Astrocyte of the cerebellum (primary cell): ENCODE data around the gene NRTN.
A peak's percentile ranks its signal among the peaks of the same experiment; 100 is the strongest.

Source experiments
- DNase-seq: peaks from one replicate; pipeline ENCODE4 v3.0.0-alpha.2; 2011; ENCODE audit warnings: low read depth
- H3K4me3 ChIP-seq: 2 replicates; pipeline ENCODE4 v1.5.1; 2011; ENCODE audit warnings: mild to moderate bottlenecking, low read depth, low read length, moderate library complexity
- in situ Hi-C: cut with HindIII; loops from 2 replicates; pipeline ENCODE4 v1.10.0; 2017; ENCODE audit warnings: low sequenced_read_pairs
- TF ChIP-seq, protein P1 (sequence below): IDR thresholded peaks from 2 replicates; pipeline ENCODE4 v1.5.1; 2012; ENCODE audit warnings: low read length, low read depth, moderate library complexity, mild to moderate bottlenecking; ENCODE audit errors: missing control alignments

NRTN gene

DNA sequence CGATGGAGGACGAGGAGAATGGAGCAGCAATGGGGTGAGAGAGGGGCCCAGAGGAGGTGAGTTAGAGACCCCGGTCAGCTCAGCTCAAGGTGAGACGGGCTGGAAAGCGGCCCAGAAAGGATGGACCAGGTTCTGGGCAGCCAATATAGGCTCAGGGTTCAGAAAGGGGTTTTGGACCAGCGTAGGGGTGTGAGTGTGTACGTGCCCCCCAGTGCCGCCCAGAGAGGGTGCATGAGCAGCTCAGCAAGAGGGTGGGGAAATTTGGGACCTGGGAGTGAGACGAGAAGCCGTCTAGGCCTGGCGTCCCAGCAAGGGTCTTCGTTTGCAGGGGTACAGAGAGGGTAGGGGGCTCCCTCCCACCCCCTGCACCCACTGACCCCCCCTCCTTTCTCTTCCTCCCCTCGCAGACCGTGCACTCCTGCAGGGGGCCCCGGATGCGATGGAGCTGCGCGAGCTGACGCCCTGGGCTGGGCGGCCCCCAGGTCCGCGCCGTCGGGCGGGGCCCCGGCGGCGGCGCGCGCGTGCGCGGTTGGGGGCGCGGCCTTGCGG lies 22.5 kb downstream of the NRTN start:
- in situ Hi-C loops = no loop called here
- peak overlapping the region; percentile 52 for H3K4me3 ChIP-seq
- TF ChIP-seq, protein P1, sequence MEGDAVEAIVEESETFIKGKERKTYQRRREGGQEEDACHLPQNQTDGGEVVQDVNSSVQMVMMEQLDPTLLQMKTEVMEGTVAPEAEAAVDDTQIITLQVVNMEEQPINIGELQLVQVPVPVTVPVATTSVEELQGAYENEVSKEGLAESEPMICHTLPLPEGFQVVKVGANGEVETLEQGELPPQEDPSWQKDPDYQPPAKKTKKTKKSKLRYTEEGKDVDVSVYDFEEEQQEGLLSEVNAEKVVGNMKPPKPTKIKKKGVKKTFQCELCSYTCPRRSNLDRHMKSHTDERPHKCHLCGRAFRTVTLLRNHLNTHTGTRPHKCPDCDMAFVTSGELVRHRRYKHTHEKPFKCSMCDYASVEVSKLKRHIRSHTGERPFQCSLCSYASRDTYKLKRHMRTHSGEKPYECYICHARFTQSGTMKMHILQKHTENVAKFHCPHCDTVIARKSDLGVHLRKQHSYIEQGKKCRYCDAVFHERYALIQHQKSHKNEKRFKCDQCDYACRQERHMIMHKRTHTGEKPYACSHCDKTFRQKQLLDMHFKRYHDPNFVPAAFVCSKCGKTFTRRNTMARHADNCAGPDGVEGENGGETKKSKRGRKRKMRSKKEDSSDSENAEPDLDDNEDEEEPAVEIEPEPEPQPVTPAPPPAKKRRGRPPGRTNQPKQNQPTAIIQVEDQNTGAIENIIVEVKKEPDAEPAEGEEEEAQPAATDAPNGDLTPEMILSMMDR = no peak
- DNase-seq = no peak

DNA sequence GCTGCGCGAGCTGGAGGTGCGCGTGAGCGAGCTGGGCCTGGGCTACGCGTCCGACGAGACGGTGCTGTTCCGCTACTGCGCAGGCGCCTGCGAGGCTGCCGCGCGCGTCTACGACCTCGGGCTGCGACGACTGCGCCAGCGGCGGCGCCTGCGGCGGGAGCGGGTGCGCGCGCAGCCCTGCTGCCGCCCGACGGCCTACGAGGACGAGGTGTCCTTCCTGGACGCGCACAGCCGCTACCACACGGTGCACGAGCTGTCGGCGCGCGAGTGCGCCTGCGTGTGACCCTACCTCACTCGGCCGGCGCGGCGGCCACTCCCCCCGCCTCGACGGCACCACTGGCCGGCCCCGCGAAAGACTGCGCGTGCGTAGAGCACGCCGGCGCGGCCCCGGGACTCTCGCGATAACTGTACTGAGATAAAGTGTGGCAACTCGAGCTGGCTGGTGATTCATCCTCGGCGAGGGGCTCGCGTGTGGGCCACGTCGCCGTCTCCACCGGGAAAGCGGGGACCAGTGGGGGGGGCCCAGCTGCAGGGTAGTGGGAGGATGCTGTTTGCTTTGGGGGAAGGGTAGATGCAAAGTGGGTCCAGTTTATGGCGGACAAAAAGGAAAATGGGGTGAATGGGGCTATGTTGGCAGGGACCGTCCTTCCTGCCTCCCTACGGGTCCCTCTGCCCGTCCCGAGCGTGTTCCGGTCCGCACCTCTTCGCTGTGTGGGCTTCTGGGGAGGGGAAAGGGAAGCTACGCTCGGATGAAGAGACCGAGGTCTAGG lies 23.2 kb downstream of the NRTN start:
- in situ Hi-C loops = no loop called here
- H3K4me3 ChIP-seq = peak overlapping the region; percentile 52
- TF ChIP-seq, protein P1 = no peak
- peak; percentile 70 for DNase-seq

DNA sequence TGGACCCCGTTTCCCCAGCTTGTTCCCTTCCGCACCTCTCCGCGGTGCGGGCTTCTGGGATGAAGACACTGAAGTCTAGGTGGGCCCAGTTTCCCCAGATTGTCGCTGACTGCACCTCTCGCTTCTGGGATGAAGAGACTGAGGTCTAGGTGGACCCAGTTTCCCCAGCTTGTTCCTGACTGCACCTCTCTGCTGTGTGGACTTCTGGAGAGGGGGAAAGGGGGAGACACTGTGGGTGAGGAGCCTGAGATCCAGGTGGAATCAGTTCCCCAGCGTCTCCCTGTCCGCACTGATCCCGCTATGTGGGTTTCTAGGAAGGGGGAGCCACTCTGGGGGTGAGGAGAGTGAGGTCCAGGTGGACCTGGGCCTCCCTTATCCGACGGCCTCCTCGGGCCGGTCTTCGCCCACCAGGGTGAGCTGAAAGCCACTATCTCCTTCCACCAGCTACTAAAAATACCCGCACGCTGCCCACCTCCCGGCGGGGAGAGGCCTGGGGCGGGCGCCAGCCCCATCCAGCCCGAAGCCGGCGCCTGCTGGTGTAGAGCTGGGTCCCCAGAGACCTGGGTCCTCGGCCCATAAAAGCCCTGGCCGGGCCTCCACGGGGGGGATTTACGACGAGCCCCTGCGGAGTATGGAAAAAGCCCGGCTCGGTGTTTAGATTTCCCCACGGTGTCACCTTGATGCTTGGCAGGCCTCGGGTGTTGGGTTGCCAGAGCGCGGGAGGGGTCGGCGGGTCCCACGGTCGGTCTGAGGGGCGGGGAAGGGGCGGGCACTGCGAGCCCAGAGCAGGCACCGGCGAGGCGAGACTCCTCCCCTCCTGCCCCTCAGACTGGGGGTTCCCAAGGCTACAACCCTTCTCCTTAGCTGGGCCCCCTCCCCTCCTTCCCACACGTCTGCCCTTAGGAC lies 24.0 kb downstream of the NRTN start:
- DNase-seq = no peak
- in situ Hi-C loops = no loop called here
- peak overlapping the region; percentile 52 for H3K4me3 ChIP-seq
- TF ChIP-seq, protein P1 = no peak

DNA sequence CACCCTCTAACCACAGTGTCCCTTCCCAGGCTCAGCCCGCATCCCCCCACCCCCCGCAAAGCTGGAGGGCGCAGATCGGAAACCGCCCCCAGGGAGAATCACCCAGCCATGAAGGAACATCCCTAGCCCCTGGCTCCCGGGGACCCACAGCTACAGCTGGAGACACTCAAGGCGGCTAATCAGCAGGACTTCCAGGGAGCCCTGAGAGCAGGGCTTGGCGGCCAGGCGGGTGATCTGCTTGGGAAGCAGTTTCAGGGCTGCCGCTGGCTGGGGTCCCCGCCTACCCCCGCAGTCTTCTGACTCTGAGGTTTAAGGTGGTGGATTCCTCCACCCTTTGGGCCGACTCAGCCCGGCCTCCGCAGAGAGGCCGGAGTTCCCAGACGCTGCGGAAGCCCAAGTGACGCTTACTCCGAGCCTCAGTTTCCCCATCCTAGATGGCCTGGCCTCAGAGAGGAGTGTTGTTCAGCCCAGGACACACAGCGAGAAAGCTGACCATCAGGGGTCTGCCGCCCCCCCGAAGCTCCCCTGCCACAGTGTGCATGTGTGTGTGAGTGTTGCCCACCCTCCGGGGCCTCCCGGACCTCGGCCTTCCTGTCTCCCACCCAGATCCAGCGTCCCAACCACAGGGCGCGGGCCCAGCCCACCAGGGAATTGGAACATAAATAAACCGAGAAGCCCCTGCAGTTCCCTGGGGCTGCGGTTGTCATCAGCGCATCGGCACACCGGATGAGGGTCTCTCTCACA lies 24.9 kb downstream of the NRTN start:
- TF ChIP-seq, protein P1 = no peak
- in situ Hi-C loops = no loop called here
- no peak overlapping the region for H3K4me3 ChIP-seq
- DNase-seq = no peak

DNA sequence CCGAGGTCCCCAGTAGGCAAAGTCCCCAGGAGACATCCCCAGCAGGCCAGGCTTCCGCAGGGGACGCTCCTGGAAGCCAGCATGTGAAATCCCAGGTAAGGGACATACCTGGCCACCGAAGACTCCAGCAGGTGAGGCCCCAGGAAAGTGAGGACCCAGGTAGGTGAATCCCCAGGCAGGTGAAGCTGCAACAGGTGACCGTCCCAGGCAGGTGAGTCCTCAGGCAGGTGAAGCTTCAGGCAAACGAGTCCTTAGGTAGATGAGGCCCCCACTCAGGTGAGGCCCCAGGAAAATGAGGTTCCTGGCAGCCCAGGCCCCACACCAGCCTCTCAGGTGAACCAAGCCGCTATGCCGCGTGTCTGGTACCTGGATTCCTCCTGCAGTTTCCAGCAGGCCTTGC lies 26.3 kb downstream of the NRTN start:
- TF ChIP-seq, protein P1 = no peak
- no peak overlapping the region for H3K4me3 ChIP-seq
- DNase-seq = no peak
- in situ Hi-C loops = no loop called here

DNA sequence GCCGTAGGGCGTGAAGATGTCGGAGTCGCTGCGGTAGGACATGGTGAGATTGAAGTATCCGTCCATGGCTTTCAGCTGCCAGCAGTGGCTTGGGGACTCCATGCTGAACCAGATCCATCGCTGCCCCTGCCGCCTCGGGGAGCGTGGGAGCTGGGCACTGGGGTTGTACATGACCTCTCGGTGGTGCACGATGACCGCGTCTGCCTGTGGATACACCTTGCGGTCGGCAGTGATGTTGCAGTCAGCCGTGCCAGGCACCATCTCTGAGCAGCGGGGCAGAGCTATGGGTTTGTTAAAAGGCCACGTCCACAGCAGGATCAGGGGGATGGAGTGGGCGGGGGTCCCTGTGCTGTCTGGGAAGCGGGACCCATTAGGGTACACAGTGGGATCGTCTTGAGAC lies 27.2 kb downstream of the NRTN start:
- in situ Hi-C loops = no loop called here
- DNase-seq = no peak
- TF ChIP-seq, protein P1 = no peak
- H3K4me3 ChIP-seq = no peak overlapping the region
